Gastrocnemius medialis (tissue), 4 donors: Measurements from ENCODE around the gene NEDD4L.

Experiments used
- POLR2A ChIP-seq, 2 donors: fragments of 450-650 bp; IDR thresholded peaks; one replicate each; pipeline ENCODE4 v1.6.1; 2017; ENCODE audit warnings: antibody characterized with exemption in 2 of 2, mild to moderate bottlenecking in 2 of 2, moderate library complexity in 2 of 2
- TF ChIP-seq, protein P1 (sequence below), 5 experiments: fragments of 450-650 bp in 3 of 5; fragments of 200-600 bp in 2 of 5; sonication (generic) in 2 of 5; IDR thresholded peaks in 4 of 5; conservative IDR thresholded peaks in 1 of 5; 1 replicate in 4 of 5; 2 replicates in 1 of 5; pipeline ENCODE4 v1.5.1; 2016 to 2019; ENCODE audit warnings: antibody characterized with exemption in 5 of 5, mild to moderate bottlenecking in 3 of 5, moderate library complexity in 3 of 5

DNA sequence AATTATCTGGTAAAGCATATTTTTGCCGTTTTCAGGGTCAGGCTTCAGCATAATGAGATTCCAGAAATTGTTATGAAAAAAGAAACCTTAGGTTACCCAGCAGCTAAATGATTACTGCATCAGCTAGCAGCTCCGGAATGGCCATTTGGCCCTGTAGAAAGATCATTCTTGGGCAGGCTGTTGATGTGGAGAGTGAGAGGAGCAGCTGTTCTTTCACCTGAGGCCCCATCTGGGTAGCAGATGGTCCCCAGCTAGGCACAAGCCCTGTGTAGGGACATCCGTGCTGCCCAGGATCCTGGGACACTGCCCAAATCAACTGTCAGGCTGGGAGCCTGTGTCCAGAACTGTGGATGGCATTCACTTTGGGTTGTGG lies 61.8 kb downstream of the NEDD4L start:
- no peak for TF ChIP-seq POLR2A (IDR thresholded peaks at IDR 0.05)
- TF ChIP-seq, protein P1, sequence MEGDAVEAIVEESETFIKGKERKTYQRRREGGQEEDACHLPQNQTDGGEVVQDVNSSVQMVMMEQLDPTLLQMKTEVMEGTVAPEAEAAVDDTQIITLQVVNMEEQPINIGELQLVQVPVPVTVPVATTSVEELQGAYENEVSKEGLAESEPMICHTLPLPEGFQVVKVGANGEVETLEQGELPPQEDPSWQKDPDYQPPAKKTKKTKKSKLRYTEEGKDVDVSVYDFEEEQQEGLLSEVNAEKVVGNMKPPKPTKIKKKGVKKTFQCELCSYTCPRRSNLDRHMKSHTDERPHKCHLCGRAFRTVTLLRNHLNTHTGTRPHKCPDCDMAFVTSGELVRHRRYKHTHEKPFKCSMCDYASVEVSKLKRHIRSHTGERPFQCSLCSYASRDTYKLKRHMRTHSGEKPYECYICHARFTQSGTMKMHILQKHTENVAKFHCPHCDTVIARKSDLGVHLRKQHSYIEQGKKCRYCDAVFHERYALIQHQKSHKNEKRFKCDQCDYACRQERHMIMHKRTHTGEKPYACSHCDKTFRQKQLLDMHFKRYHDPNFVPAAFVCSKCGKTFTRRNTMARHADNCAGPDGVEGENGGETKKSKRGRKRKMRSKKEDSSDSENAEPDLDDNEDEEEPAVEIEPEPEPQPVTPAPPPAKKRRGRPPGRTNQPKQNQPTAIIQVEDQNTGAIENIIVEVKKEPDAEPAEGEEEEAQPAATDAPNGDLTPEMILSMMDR (IDR thresholded peaks at IDR 0.05 in 4 of 5, conservative IDR thresholded peaks at IDR 0.05 in 1 of 5) = no peak
